ENCODE data around the gene TMEM117. TPM values are rescaled to one million over a fixed set of nuclear protein-coding genes. Genes with fewer than 3 reads are reported as not detected.

TMEM117 gene
- total RNA-seq, 1 donor from 2014 or later: 22.1 TPM

DNA sequence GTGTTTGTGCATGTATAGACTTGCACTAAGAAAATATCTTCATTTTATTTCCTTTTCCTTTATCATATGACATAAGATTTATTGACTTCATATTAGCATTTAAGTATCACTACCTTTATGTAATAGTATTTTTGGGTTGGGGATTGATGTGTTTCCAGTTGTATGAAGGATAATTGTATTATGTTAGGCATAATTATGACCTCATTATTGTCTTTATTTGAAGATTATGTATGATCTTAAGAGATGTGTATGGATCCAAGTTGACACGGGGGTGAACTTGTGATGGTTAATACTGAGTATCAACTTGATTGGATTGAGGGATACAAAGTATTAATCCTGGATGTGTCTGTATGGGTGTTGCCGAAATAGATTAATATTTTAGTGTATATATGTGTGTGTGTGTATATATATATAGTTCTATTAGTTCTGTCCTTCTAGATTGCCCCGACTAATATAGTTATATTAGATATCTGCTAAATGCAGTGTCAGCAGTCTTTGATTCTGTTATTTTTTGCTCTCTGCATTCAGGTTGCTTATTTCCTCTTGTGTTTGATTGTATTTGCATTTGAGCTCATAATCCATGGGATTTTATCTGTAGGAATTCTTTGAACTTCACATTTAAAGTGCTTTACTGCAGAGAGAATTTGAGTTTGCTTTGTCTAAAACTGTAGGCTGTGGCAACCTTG, 211.0 kb downstream of the TMEM117 start:
- Histone ChIP-seq H3K9me3 (no peaks in the 10 kb centered on the region), H3K4me3 (no peak overlapping the region), H3K4me1 (no peaks in the 10 kb centered on the region), H3K27me3 (no peaks in the 10 kb centered on the region), H3K36me3 (no peaks in the 10 kb centered on the region), H3K27ac (no peak overlapping the region)
- TF ChIP-seq POLR2A (IDR thresholded peaks at IDR 0.05) (no peak), CTCF (IDR thresholded peaks at IDR 0.05) (no peak), POLR2AphosphoS5 (IDR thresholded peaks at IDR 0.05; ENCODE audit: insufficient read depth in 1 of 2, low read depth in 1 of 2) (no peak)
- intact Hi-C loops (cut with DNase I): no loop called here
- DNase-seq (ENCODE audit: extremely low spot score in 2 of 2): no peak

GRCh38 chr12:44052554-44052953, 216.7 kb downstream of the TMEM117 start:
- intact Hi-C loops (cut with DNase I): no loop called here
- Histone ChIP-seq H3K9me3 (no peaks in the 10 kb centered on the region), H3K36me3 (no peaks in the 10 kb centered on the region), H3K27me3 (no peaks in the 10 kb centered on the region), H3K4me1 (no peaks in the 10 kb centered on the region), H3K27ac (no peak overlapping the region), H3K4me3 (no peak overlapping the region)
- TF ChIP-seq POLR2A (IDR thresholded peaks at IDR 0.05) (no peak), CTCF (IDR thresholded peaks at IDR 0.05) (no peak), POLR2AphosphoS5 (IDR thresholded peaks at IDR 0.05; ENCODE audit: insufficient read depth in 1 of 2, low read depth in 1 of 2) (no peak)
- DNase-seq (ENCODE audit: extremely low spot score in 2 of 2): no peak

- Histone ChIP-seq H3K36me3 (no peaks in the 10 kb centered on the region), H3K9me3 (no peaks in the 10 kb centered on the region), H3K4me3 (no peak overlapping the region), H3K27ac (no peak overlapping the region), H3K4me1 (no peaks in the 10 kb centered on the region), H3K27me3 (no peaks in the 10 kb centered on the region)
- intact Hi-C loops (cut with DNase I): no loop called here
- TF ChIP-seq POLR2A (IDR thresholded peaks at IDR 0.05) (no peak), POLR2AphosphoS5 (IDR thresholded peaks at IDR 0.05; ENCODE audit: insufficient read depth in 1 of 2, low read depth in 1 of 2) (no peak)
- no peak for DNase-seq (ENCODE audit: extremely low spot score in 2 of 2)
Observed at GRCh38 chr12:44053549-44054127, 217.8 kb downstream of the TMEM117 start.

GRCh38 chr12:44054281-44054680, 218.4 kb downstream of the TMEM117 start:
- no peak overlapping the region for H3K27ac ChIP-seq
- no peaks in the 10 kb centered on the region for H3K27me3 ChIP-seq
- H3K4me3 ChIP-seq: no peak overlapping the region
- no peak for DNase-seq (ENCODE audit: extremely low spot score in 2 of 2)
- intact Hi-C loops (cut with DNase I): no loop called here
- no peaks in the 10 kb centered on the region for H3K9me3 ChIP-seq
- no peaks in the 10 kb centered on the region for H3K4me1 ChIP-seq
- TF ChIP-seq CTCF (IDR thresholded peaks at IDR 0.05) (no peak), POLR2AphosphoS5 (IDR thresholded peaks at IDR 0.05; ENCODE audit: insufficient read depth in 1 of 2, low read depth in 1 of 2) (no peak), POLR2A (IDR thresholded peaks at IDR 0.05) (no peak)
- H3K36me3 ChIP-seq: no peaks in the 10 kb centered on the region

- H3K27me3 ChIP-seq: no peaks in the 10 kb centered on the region
- no peak overlapping the region for H3K4me3 ChIP-seq
- TF ChIP-seq CTCF (IDR thresholded peaks at IDR 0.05) (no peak), POLR2AphosphoS5 (IDR thresholded peaks at IDR 0.05; ENCODE audit: insufficient read depth in 1 of 2, low read depth in 1 of 2) (no peak), POLR2A (IDR thresholded peaks at IDR 0.05) (no peak)
- H3K27ac ChIP-seq: no peak overlapping the region
- intact Hi-C loops (cut with DNase I): no loop called here
- H3K36me3 ChIP-seq: no peaks in the 10 kb centered on the region
- no peaks in the 10 kb centered on the region for H3K4me1 ChIP-seq
- DNase-seq (ENCODE audit: extremely low spot score in 2 of 2): no peak
- H3K9me3 ChIP-seq: no peaks in the 10 kb centered on the region
Observed at GRCh38 chr12:44058366-44058765, 222.5 kb downstream of the TMEM117 start.
